OCI-LY7 (cell line): ENCODE data around the gene SOCS7. TPM values are rescaled to one million over a fixed set of nuclear protein-coding genes. Genes with fewer than 3 reads are reported as not detected.

Experiments
- BruUV-seq: library from RNA; stranded (reverse); fragments of 400-500 nt; replicated peaks from 2 replicates; lab custom pipeline; 2021; lab: Mats Ljungman, UMichigan
- CTCF ChIA-PET: fragments of 300-600 bp; sonication (Branson Sonifier 250); formaldehyde crosslinking; loops from one replicate; lab custom pipeline; 2022; ENCODE audit warnings: antibody characterized with exemption; ENCODE audit not compliant: unreplicated experiment; lab: Charles Lee
- POLR2A ChIA-PET: fragments of 300-600 bp; sonication (Branson Sonifier 250); formaldehyde crosslinking; loops from one replicate; lab custom pipeline; 2022; ENCODE audit warnings: antibody characterized with exemption; lab: Charles Lee
- DNase-seq: peaks from one replicate; pipeline ENCODE4 v3.0.0-alpha.2; 2015; ENCODE audit warnings: low spot score
- H2AFZ ChIP-seq: fragments of 200-600 bp; sonication (generic), shearing (Covaris generic); 2 replicates; pipeline ENCODE4 v1.6.1; 2014; ENCODE audit warnings: mild to moderate bottlenecking, antibody characterized with exemption, low read length, moderate library complexity
- H3K27ac ChIP-seq: fragments of 200-600 bp; sonication (generic); 2 replicates; pipeline ENCODE4 v1.5.1; 2014; ENCODE audit warnings: mixed run types, low read depth, mild to moderate bottlenecking, moderate library complexity, low read length, inconsistent platforms; ENCODE audit not compliant: poor library complexity, severe bottlenecking
- H3K36me3 ChIP-seq: fragments of 200-600 bp; sonication (generic); 2 replicates; pipeline ENCODE4 v1.6.1; 2014; ENCODE audit warnings: mild to moderate bottlenecking, antibody characterized with exemption, low read length, moderate library complexity, mixed read lengths; ENCODE audit not compliant: insufficient read depth
- H3K4me1 ChIP-seq: fragments of 200-600 bp; sonication (generic); 2 replicates; pipeline ENCODE4 v1.5.1; 2014; ENCODE audit warnings: mild to moderate bottlenecking, low read length; ENCODE audit not compliant: insufficient read depth, poor library complexity, severe bottlenecking
- H3K4me2 ChIP-seq: fragments of 200-600 bp; sonication (generic); 2 replicates; pipeline ENCODE4 v1.6.1; 2014; ENCODE audit warnings: mild to moderate bottlenecking, low read length
- H3K4me3 ChIP-seq: fragments of 200-600 bp; sonication (generic); 2 replicates; pipeline ENCODE4 v1.5.1; 2014; ENCODE audit warnings: mild to moderate bottlenecking, low read depth, low read length; ENCODE audit not compliant: poor library complexity, severe bottlenecking
- H3K79me2 ChIP-seq: fragments of 200-600 bp; sonication (generic); 2 replicates; pipeline ENCODE4 v1.6.1; 2016; ENCODE audit warnings: low read depth, mild to moderate bottlenecking, low read length, moderate library complexity, mixed read lengths; ENCODE audit not compliant: insufficient read depth
- H3K9me2 ChIP-seq: fragments of 200-600 bp; sonication (generic); 2 replicates; pipeline ENCODE4 v1.6.1; 2016; ENCODE audit warnings: mild to moderate bottlenecking, low read length, mixed read lengths; ENCODE audit not compliant: insufficient read depth
- H3K9me3 ChIP-seq: fragments of 200-600 bp; sonication (generic); 2 replicates; pipeline ENCODE4 v1.6.1; 2014; ENCODE audit warnings: mild to moderate bottlenecking, mixed run types, low read length, mixed read lengths
- H4K20me1 ChIP-seq: fragments of 200-600 bp; sonication (generic); 2 replicates; pipeline ENCODE4 v1.6.1; 2014; ENCODE audit warnings: mild to moderate bottlenecking, antibody characterized with exemption, low read length, moderate library complexity, mixed read lengths; ENCODE audit not compliant: insufficient read depth
- CTCF ChIP-seq: fragments of 200-600 bp; sonication (generic); conservative IDR thresholded peaks from 2 replicates; pipeline ENCODE4 v1.5.1; 2014; ENCODE audit warnings: mild to moderate bottlenecking, antibody characterized with exemption, low read length, moderate library complexity, mixed read lengths
- EZH2phosphoT487 ChIP-seq: fragments of 200-600 bp; sonication (generic); IDR thresholded peaks from 2 replicates; pipeline ENCODE4 v1.6.1; 2018; ENCODE audit warnings: low read depth, borderline replicate concordance, mild to moderate bottlenecking, mixed run types, antibody characterized with exemption, low read length, moderate library complexity, mixed read lengths
- intact Hi-C: fragments of 100-400 bp; cut with micrococcal nuclease; formaldehyde crosslinking; loops from one replicate; pipeline ENCODE4 v1.10.0; 2022; ENCODE audit not compliant: unreplicated experiment
- total RNA-seq, 2 experiments: library from RNA; depleted of rRNA in 1 of 2; stranded (reverse); fragments of >200 nt in 1 of 2; shearing (Covaris generic) in 1 of 2; gene quantifications; 2 replicates each; pipeline ENCODE4 v1.2.3, GENCODE V29; 2014 to 2022

The SOCS7 gene
- total RNA-seq, 2 experiments from 2014 or later, result 36.1 to 39.1 TPM

DNA sequence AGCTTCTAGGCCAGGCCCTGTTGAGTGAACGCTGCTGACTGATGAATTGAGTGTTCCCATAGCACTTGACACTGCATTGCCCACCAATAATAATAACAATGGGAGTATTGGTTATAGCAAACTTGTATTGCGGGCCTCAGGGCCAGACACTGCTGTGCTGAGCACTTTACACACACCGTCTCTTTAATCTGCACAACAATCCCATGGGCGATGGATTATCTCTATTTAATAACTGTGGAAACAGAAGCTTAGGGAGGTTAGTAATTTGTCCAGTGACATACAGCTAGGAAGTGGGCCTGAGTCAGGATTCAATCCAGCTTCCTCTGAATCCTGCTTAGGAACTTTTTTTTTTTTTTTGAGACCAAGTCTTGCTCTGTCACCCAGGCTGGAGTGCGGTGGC, 87.8 kb downstream of the SOCS7 start:
- no TSS peak for BruUV-seq
- intact Hi-C loops, result no loop called here
- POLR2A ChIA-PET, result no interaction called here

DNA sequence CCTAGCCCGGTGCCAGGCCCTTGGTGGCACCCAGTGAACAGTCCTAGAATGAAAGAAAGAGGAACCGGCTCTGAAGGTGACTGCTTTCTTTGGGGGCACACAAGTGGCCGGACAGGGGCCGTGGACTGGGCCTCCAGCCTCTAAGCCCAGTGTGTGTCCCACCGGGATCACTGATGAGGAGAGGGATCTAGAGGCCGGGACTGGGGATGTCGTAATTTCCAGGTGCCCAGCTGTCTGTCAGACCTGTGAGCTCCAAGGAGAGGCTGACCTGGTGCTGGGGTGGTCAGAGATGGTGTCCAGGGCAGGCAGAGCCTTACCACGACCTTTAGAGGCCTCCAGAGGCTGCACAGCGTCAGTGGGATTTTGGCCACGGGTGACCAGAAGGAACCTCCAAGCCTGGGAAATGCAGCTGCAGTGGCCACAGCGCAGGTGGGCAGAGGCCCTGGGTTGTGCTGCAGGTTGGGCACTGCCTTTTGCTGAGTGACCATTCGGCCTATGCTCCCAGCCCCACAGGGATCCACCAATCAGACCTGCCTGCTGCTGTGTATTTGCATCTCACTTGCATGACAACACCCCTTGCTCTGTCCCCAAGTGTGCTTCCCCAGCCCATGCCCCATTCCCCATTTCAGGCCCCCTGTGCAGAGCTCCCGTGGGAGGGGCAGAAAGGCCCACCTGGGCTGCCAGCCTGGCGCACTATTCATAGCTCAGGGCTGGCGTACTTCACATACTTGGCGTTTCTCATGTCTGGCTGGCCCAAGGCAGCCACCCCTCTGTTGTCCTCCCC, 89.2 kb downstream of the SOCS7 start:
- Histone ChIP-seq H3K4me2 (no peak overlapping the region), H3K27ac (no peak overlapping the region), H3K9me2 (no peaks in the 10 kb centered on the region), H2AFZ (no peak overlapping the region), H3K4me3 (no peak overlapping the region), H3K9me3 (no peaks in the 10 kb centered on the region), H3K4me1 (peaks cover 24% of the 10 kb centered on the region), H4K20me1 (no peaks in the 10 kb centered on the region), H3K36me3 (no peaks in the 10 kb centered on the region), H3K79me2 (no peaks in the 10 kb centered on the region)
- intact Hi-C loops, result no loop called here
- POLR2A ChIA-PET, result interaction anchor here (1.3 kb wide), 1 partner anchor 9 kb away, joined by 3 read pairs; no protein-coding TSS in a partner anchor
- DNase-seq, result no peak
- BruUV-seq, result no TSS peak
- CTCF ChIA-PET, result no interaction called here
- TF ChIP-seq CTCF (no peak), EZH2phosphoT487 (no peak)

More for the DNA sequence above, 87.8 kb downstream of the SOCS7 start:
- Histone ChIP-seq H4K20me1 (no peaks in the 10 kb centered on the region), H3K4me2 (no peak overlapping the region), H3K9me2 (no peaks in the 10 kb centered on the region), H3K79me2 (no peaks in the 10 kb centered on the region), H2AFZ (no peak overlapping the region), H3K4me1 (peaks cover 24% of the 10 kb centered on the region), H3K9me3 (no peaks in the 10 kb centered on the region), H3K27ac (no peak overlapping the region), H3K36me3 (no peaks in the 10 kb centered on the region), H3K4me3 (no peak overlapping the region)
- DNase-seq, result no peak
- CTCF ChIA-PET, result no interaction called here
- TF ChIP-seq EZH2phosphoT487, result no peak
- TF ChIP-seq CTCF, result no peak

DNA sequence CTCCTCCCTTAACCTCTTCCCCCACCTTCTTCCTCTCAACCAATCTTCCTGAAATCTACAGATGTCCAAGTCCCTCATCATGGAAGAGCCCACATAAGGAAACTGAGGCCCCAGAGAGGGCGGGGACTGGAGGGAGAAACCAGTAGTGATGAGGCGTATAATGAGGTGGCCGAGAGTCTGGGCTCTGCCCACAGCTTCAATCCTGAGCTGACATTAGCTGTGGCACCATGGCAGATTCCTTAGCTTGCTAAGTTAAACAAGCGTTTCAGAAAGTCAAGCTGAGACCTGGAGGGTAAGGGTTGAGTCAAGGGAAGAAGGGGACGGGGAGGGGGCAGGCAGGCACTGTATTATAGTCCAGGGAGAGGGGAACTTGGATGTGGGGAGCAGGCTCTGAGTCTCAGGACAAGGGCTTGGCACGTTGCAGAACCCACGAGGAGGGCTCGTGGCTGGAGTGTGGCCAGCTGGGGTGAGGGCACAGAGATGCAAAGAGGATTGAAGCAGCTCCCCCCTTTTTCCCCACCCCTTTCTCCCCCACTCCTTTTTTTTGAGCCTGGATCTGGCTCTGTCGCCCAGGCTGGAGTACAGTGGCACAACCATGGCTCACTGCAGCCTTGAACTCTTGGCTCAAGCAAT, 89.9 kb downstream of the SOCS7 start:
- Histone ChIP-seq H3K9me2 (no peaks in the 10 kb centered on the region), H3K4me3 (no peak overlapping the region), H3K27ac (no peak overlapping the region), H4K20me1 (no peaks in the 10 kb centered on the region), H2AFZ (no peak overlapping the region), H3K4me1 (peaks cover 24% of the 10 kb centered on the region), H3K79me2 (no peaks in the 10 kb centered on the region), H3K9me3 (no peaks in the 10 kb centered on the region), H3K36me3 (no peaks in the 10 kb centered on the region), H3K4me2 (no peak overlapping the region)
- ChIA-PET CTCF (interaction anchor here (0.6 kb wide), 1 partner anchor 68 kb away, joined by 3 read pairs; no protein-coding TSS in a partner anchor), POLR2A (interaction anchor here (1.3 kb wide), 1 partner anchor 8 kb away, joined by 3 read pairs; no protein-coding TSS in a partner anchor)
- BruUV-seq, result no TSS peak
- no peak for DNase-seq
- TF ChIP-seq EZH2phosphoT487, result no peak
- no peak for TF ChIP-seq CTCF
- intact Hi-C loops, result no loop called here
